ENCODE measurements around the gene LYZL4.

GRCh38 chr3:42355612-42356011 lies 54.8 kb downstream of the LYZL4 start:
- TF ChIP-seq ARNTL (CRISPR knock-in tag; IDR thresholded peaks at IDR 0.05; ENCODE audit: borderline replicate concordance, low read depth) (no peak), CSRNP3 (CRISPR knock-in tag; IDR thresholded peaks at IDR 0.05) (no peak), ZFP3 (CRISPR knock-in tag; IDR thresholded peaks at IDR 0.05) (no peak), PPARA (CRISPR knock-in tag; IDR thresholded peaks at IDR 0.05; ENCODE audit: borderline replicate concordance) (no peak), TCF4 (CRISPR knock-in tag; IDR thresholded peaks at IDR 0.05; ENCODE audit: borderline replicate concordance) (no peak)
